ENCODE data around the gene VANGL1.
A peak's percentile ranks its signal among the peaks of the same experiment; 100 is the strongest.
"Not testable (repeated sequence)": the region's sequence is repeated elsewhere in the genome, so short reads cannot be mapped to it uniquely, and the experiment has no call there.

VANGL1 gene

DNA sequence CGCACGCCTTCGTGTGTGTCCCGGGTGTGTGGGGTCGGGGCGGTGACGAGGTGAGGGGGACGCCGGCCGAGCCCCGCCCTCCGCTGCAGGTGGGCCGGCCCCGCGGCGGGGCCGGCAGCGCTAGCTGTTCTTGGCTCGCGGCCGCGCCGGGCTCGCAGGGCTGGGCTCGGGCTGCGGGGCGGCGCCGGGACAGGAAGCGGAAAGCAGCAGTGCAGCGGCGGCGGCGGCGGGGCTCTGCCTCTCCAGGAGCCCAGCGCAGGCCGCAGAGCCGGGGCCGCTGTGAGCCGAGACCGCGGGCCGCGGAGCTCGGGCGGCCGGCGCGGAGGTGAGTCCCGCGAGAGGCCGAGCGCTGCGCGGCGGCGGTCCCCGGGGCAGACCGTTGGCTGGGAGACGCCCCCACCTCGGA is at the start of gene VANGL1:
VANGL1 (plus strand) TSS at position 209 of the 406 bp plus-strand sequence. CDS start 9,444 bp downstream, outside the sequence.
- peak; percentile 83 for DNase-seq (ENCODE audit: low spot score)

DNA sequence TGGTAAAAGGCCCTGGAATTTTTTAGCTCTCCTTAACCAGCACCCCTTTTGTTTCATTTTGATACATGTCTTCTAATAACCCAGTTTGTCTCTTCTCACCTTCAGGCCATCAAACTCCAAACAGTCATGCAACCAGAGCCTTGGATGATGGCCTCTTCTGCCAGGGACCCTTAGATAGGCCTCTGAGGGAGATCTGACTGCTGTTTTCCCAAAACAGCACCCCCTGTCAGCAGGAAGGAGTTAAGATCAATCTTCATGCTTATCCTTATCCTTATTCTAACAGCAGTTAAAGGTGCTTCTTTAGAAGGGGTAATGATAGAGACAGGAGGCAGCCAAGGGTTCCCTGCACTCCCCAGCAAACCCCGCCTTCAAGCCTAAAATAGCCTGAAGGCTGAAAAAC is 49.5 kb upstream of the VANGL1 start:
- no peak for DNase-seq (ENCODE audit: low spot score)

DNA sequence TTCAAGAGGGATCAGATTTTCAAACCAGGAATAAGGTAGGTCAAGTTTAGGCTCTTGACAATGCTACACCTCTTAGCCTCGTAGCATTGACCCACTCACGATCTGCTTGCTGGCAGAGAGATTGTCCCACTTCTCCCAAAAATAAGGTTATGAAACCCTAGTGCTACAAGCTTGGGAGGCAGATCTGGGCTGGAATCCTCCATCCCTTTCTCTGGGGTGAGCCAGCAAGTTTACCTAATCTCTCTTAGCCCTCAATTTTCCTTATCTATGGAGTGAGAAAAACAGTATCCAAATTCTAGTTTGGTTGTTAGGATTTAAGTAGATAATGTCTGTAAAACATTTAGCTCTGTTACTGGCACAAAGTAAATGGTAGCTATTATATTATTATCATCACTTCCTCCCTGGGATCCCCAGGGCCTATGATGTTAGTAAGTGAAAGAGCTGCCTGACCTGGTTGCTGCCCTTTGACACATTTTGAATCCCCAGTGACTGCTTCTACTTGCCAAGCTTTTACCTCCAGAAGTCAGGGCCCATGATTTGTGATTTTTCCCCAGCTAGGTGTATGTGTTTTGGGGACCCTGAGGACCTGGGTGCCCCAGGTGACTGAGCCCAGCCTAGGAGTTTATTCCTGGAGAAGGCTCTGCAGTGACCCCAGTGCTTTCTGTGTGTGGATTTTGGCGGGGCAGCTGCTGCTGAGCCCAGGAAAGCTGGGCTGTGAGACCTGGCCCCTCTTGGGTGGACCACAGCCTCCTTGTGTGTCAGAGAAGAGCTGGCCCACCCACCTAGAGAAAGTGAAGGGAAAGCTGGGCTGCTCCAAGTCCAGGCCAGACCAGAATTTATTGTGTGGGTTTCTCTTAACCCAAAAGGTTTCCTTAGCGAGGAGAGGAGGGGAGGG is 48.2 kb upstream of the VANGL1 start:
- DNase-seq (ENCODE audit: low spot score): no peak

DNA sequence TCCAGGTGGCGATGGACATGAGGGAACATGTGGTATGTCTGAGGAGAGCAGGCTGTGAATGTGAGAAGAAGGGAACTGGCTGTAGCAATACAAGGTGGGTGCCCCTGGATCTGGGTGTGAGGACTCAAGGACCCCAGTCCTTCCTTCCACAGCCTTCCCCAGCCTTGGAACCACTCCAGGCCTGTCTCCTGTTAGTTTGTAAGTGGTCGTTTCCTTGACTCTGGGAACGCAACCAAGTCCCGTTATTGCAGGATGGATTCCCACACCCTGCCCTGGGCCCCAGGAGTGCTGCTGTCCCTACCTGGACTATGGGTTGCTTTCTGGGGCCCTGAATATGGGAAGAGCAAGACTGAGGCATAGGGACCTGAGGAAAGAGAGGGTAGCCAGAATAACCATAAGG is 47.2 kb upstream of the VANGL1 start:
- no peak for DNase-seq (ENCODE audit: low spot score)

DNA sequence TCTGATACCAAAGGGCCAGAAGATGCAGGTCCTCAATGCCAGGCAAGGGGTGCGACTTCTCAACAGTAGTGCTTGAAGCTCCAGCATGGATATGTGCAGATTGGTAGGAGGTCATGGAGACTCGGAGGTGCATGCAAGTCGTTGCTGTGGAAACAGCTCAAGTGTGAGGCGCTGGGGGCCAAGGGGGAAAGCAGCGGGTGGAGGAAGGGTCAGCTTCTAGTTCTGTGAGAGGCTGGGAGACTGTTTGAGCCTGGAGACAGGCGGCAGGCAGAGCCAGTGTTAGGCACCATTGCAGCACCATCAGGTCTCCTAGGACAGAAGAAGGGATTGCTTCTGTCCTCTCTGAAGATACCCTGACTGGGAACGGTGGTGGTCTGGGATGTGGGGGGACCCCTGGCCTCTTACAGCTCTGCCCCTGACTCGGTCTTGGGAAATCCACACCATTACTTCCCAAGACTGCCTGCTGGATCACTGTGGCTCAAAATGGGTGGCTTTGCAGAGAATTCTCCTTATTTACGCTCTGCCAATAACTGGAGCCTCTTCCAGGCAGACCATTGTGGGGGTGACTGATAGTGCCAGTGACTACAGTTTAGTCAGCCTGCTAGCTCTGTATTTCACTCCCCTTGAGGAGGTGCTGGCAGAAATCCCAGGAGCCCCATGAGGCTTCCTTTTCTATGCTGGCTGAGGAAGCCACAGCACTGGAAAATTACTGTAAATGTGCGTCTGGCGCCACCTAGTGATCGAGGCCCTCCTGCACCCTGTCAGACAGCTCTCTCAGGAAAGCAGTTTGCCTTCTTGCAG is 46.3 kb upstream of the VANGL1 start:
- DNase-seq (ENCODE audit: low spot score): peak; percentile 83

DNA sequence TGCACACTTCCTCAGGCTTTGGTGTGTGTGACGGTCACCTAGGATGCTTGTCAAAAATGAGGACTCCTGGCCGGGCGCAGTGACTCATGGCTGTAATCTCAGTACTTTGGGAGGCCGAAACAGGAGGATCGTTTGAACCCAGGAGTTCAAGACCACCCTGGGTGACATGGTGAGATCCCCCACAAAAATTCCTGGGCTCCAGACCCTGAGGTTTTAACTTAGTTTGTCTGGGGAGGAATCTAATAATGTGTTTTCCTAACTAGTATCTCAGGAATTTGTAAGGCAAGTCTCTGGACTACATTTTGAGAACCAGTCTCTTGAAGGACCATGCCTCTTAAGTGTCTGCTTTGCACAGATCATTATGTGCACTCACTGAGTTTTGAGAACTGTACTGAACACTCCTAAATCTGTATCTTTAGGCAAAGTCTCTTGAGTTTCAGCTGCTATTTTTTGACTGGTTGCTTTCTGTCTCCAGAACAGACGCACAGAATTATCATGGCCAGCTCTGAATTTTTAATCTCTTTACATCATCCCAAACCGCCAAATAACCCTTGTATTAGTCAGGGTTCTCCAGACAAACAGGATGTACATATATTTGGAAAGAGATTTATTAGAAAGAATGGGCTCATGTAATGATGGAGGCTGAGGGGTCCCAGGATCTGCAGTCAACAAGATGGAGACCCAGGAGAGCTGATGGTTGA is 45.5 kb upstream of the VANGL1 start:
- no peak for DNase-seq (ENCODE audit: low spot score)

DNA sequence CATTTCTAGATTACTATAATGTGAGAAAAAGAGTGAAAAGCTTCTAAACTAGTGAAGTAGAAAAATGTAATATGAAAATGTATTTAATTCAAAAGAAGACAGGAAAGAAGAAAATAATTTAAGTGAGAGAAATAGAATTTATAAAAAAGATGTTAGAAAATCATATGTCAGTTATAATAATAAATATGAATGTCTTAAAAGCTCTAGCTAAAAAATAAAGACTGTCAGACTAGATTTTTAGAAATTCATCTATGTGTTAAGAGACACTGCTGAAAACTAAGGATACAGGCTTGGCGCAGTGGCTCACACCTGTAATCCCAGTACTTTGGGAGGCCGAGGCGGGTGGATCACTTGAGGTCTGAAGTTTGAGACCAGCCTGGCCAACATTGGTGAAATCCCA is 37.3 kb upstream of the VANGL1 start:
- DNase-seq (ENCODE audit: low spot score): no peak

DNA sequence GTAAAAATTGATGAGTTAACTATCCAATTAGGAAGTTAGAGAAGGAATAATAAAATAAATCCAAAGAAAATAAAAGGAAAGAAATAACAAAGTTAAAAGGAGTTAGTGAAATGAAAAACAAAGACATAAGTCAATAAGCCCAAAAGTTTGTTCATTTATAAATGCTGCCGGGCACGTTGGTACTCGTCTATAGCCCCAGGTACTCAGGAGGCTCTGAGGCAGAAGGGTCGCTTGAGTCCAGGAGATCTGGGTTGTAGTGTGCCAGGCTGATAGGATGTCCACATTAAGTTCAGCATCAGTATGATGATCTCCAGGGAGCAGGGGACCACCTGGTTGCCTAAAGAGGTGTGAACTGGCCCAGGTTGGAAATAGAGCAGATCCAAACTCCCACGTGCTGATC is 35.5 kb upstream of the VANGL1 start:
- no peak for DNase-seq (ENCODE audit: low spot score)

DNA sequence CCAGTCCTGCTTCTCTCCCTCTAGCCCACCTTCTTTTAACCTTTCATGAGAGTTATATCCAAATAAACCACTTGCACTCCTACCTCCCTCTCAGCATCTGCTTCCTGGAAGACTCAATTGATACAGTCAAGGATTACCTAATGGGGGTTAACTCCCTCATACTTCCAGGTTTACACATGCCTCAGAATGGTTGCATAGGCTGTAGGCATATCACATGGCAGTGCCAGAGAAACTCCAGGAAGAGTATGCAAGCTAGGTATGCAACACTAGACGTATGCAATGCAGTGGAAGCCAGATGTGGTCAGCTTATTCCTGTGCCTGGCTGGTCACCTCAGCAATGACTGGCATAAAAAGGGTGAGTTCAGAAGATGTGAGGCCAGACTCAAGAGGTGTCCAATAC is 32.7 kb upstream of the VANGL1 start:
- DNase-seq (ENCODE audit: low spot score): no peak

DNA sequence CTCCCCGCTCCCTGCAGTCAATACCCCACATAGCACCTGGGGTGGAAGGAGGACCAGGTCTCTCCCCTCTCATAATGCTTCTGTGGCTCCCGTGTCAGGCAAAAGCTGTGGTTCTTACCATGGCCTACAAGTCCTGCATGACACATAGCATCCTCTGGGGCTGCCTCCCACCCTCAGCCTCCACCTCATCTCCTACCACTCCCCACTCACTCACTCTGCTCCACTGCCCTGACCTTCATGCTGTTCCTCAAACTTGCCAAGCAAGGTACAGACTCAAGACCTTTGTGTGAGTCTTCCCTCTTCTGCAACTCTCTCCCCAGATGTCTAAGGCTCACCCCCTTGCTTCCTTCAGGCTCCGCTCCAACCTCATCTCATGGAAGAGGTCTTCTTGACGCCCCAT is 28.0 kb upstream of the VANGL1 start:
- no peak for DNase-seq (ENCODE audit: low spot score)

DNA sequence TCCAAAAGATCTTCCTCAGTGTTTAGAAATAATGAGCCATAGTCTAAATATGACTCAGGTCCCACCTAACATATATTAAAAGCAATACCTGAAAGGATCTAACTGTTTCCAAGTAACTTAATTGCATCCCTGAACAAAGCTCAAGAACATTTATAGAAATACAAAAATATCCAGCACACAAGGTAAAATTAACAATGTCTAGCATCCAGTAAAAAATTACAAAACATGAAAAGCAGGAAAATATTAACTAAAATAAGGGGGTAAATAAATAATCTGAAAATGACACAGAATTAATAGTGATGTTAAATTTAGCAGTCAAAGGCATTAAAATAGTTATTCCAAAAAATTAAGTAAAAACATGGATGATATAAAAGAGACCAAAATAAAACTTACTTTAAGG is 21.3 kb upstream of the VANGL1 start:
- DNase-seq (ENCODE audit: low spot score): no peak

DNA sequence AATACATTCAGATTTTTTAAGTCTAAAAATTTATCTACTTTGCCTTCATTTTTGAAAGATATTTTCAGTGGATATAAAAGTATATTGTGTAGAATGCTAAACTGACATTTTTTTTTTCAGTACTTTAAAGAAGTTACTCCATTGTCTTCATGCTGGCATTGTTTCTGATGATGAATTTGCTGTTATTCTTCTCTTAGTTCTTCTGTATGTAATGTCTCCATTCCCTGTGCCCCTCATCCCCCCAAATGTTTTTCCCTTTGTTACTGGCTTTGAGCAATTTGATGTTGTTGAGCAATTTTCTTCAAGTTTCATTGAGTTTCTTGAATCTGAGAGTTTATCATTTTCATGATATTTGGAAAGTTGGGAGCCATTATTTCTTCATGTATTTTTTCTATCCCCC is 20.8 kb upstream of the VANGL1 start:
- DNase-seq (ENCODE audit: low spot score): no peak

DNA sequence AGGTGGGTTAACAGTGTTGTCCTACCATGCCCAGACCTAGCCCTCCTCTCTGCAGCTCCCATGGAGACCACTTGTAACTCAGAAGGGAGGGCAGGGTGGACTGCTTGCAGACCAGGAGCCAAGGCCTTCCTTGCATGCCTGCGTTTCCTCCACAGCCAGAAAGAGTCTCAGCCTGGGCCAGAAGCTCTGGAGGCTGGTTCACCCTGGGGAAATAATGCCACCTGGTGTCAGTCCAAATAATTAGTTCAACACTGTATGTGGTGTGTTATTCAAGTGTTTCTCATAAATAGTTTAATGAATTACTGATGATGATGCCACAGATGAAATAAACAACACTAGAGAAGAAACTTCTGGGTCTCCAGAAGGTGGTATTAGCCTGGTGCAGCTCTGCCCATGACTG is 16.9 kb upstream of the VANGL1 start:
- DNase-seq (ENCODE audit: low spot score): no peak

DNA sequence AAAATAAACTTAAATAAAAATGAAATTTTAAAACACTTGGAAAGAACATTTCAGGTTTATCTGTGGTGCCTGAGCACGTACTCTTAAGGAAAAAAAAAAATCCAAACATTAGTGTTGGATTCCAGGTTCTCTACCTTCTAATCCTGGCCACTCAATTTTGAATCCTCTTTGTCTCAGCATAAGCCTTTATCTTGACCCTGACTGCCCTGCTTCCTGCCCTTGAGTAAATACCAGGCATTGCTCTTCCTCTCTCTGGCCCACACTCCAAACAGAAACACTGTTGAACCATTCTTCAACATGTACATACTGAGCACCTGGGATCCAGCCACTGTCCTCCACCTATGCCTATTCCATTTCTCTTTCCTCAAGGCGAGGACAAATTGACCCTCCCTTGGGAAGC is 11.4 kb upstream of the VANGL1 start:
- DNase-seq (ENCODE audit: low spot score): no peak

DNA sequence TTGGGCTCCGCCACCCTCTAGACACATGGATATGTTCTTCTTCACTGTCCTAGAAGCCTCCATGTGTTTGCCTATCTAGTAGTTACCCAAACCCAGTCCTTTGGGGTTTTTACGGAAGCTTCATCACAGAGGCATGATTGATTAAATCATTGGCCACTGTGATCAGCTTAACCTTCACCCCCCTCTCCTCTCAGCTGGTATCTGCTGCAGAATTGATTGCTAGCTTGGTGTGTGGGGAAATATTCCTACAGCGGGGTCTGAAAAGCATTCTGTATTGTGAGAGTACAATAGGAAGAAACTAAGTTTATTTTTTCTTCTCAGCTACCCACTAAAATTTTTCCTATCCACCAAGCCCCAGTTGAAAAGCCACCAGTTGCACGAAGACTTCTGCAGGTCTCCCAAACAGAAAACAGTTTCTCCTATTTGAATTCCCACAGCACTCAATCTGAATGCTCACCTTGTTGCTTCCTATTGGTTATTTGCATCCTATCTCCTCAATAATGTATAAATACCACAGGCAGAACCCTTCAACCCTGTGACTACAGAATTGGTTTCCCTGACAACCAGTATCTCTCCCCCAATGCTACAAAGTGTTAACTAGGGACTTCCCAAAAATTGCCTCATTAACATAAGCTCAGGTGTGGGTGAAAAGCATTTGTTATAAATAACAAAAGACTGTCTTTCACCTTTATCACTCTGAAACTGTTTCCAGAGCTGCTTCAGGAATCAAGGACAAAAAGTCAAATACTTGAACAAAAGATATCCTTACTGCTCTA is 9.3 kb upstream of the VANGL1 start:
- no peak for DNase-seq (ENCODE audit: low spot score)

DNA sequence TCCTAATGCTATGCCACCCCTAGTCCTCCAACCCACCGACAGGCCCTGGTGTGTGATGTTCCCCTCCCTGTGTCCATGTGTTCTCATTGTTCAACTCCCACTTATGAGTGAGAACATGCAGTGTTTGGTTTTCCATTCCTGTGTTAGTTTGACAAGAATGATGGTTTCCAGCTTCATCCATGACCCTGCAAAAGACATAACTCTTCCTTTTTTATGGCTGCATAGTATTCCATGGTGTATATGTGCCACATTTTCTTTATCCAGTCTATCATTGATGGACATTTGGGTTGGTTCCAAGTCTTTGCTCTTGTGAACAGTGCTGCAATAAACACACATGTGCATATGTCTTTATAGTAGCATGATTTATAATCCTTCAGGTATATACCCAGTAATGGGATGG is 8.2 kb upstream of the VANGL1 start:
- not testable (repeated sequence) for DNase-seq (ENCODE audit: low spot score)

DNA sequence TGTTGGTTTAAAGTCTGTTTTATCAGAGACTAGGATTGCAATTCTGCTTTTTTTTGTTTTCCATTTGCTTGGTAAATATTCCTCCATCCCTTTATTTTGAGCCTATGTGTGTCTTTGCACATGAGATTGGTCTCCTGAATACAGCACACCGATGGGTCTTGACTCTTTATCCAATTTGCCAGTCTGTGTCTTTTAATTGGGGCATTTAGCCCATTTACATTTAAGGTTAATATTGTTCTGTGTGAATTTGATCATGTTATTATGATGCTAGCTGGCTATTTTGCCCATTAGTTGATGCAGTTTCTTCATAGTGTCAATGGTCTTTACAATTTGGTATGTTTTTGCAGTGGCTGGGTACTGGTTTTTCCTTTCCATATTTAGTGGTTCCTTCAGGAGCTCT is 4.5 kb upstream of the VANGL1 start:
- DNase-seq (ENCODE audit: low spot score): not testable (repeated sequence)

DNA sequence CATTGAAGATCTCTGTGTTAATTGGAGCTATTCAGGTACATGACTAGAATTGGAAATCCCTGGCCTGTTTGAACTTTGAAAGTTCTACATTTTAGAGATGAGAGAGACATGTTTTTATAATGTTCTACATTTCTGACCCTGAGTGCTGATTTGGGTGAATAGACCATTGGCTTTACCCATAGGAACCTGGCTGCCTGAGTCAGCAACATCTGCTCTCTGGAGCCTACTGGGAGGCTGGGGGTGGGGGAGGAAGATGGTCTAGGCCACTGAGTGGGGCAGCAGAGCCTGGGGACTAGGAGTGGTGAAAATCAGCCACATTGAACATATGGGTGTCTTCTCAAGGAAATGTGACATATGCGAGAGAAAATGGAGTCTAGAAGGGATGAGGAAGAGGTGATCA is 1.4 kb upstream of the VANGL1 start:
- no peak for DNase-seq (ENCODE audit: low spot score)

DNA sequence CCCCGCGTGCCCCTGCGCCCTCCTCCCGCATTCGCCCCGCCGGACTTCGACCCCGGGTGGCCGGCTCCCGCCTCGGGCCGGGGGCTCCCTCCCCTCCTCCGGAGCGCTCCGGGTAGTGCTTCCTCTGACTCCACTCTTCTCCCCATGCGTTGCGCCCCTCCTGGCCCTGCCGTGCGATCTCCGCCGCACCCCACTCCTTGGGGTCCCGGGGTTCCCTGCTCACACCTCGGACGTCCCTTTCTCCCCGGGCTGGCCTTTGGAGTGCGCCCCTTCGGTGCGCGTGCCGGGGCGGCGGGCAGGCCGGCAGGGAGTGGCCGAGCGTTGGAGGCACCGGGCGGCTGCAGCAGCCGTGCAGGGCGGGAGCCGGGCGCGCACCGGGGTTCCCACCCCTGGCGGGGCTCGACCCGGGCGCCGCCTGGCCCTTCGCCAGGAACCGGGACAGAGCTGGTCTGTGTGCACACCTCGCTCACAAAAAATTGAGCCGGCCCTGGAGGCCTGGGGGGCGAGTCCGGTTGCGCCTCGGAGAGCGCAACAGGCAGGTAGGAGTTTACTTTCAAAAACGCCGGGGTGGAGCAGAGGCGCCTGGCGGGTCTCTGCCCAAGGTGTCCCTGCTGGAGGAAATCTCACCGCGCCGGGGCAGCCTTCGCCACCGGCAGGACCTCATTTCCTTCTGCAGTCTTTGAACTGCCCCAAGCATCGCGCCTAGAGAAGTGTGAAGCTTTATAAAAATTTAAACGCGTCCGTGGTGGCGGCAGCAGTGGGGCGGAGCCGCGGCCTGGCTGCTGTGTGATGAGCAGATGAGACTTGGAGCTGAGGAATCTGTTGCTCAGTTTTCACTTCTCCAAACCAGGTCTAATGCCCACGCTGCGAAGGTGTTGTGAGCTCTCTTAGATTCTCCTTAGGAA is 650 bp downstream of the VANGL1 start:
- peak; percentile 75 for DNase-seq (ENCODE audit: low spot score)

DNA sequence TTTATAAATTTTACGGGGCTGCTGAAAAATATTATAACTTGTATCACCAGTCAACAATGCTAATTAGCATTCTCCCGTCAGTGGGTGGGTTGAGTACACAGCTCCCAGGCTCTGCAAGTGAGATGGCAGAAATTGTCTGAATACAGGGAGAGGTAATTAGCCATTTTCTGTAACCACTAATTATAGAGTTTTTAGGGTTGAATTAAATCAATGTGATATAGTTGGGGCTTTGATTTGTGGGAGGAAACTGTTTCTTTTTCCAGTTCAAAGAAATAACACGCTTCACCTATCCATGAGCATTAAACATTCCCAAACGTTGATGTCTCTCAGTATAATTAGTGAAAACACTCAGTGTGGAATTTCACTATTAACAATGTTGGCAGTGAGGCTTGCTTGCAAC is 1.5 kb downstream of the VANGL1 start:
- no peak for DNase-seq (ENCODE audit: low spot score)

DNA sequence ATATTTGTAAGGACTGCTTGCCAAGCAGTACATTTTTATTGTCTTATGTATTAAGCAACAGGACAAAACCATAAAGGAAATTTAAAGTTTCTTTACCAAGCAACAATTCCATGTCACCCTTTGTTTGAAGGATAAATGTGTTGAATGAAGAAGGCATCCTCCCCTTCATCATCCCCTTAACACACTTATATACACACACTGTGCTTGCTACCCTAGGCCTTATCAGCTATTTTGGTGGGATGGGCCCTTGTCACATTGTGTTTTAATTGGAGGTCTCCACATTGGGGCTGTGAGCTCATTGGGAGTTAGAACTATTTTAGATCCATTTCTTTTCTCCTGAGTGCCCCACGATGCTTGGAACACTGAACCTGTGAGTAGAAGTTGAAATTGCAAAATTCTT is 1.9 kb downstream of the VANGL1 start:
- DNase-seq (ENCODE audit: low spot score): no peak

All from D341Med (cell line).